PC-9 (cell line): ENCODE measurements around the gene IP6K3. TPM values are rescaled to one million over a fixed set of nuclear protein-coding genes. Genes with fewer than 3 reads are reported as not detected.

Experiments
- BruUV-seq: library from RNA; stranded (reverse); fragments of 400-500 nt; replicated peaks from 2 replicates; lab custom pipeline; 2021; lab: Mats Ljungman, UMichigan
- CTCF ChIA-PET: fragments of 300-600 bp; sonication (Branson Sonifier 250); formaldehyde crosslinking; loops from one replicate; lab custom pipeline; 2022; ENCODE audit warnings: antibody characterized with exemption; lab: Charles Lee
- POLR2A ChIA-PET: fragments of 300-600 bp; sonication (Branson Sonifier 250); formaldehyde crosslinking; loops from one replicate; lab custom pipeline; 2022; ENCODE audit warnings: antibody characterized with exemption; ENCODE audit not compliant: unreplicated experiment; lab: Charles Lee
- DNase-seq, 2 experiments: peaks; one replicate each; pipeline versions ENCODE4 v3.0.0 to v3.0.0-alpha.2; 2015 to 2022; ENCODE audit warnings: mixed read lengths in 1 of 2
- H2AFZ ChIP-seq: fragments of 200-600 bp; sonication (generic); 2 replicates; pipeline ENCODE4 v1.8.1; 2017; ENCODE audit warnings: antibody characterized with exemption
- H3F3A ChIP-seq: fragments of 200-600 bp; sonication (generic); 2 replicates; pipeline ENCODE4 v1.8.1; 2017; ENCODE audit warnings: antibody characterized with exemption, mild to moderate bottlenecking, low read depth; ENCODE audit not compliant: insufficient read depth
- H3K27ac ChIP-seq: fragments of 200-600 bp; sonication (generic); 2 replicates; pipeline ENCODE4 v1.6.1; 2016; ENCODE audit warnings: mixed run types
- H3K27me3 ChIP-seq: fragments of 200-600 bp; sonication (generic); 2 replicates; pipeline ENCODE4 v1.6.1; 2016; ENCODE audit warnings: low read depth, mixed run types; ENCODE audit not compliant: insufficient read depth
- H3K36me3 ChIP-seq: fragments of 200-600 bp; sonication (generic); 2 replicates; pipeline ENCODE4 v1.6.1; 2016; ENCODE audit warnings: low read depth, mixed run types
- H3K4me1 ChIP-seq: fragments of 200-600 bp; sonication (generic); replicated peaks from 2 replicates; pipeline ENCODE4 v1.6.1; 2016; ENCODE audit warnings: mixed run types; ENCODE audit not compliant: insufficient read depth
- H3K4me2 ChIP-seq: fragments of 200-600 bp; sonication (generic); 2 replicates; pipeline ENCODE4 v1.6.1; 2017; ENCODE audit warnings: mixed run types
- H3K4me3 ChIP-seq: fragments of 200-600 bp; sonication (generic); 2 replicates; pipeline ENCODE4 v1.6.1; 2016; ENCODE audit warnings: mixed run types
- H3K79me2 ChIP-seq: fragments of 200-600 bp; sonication (generic); 2 replicates; pipeline ENCODE4 v1.6.1; 2017; ENCODE audit warnings: low read depth, mixed run types
- H3K9me2 ChIP-seq: fragments of 200-600 bp; sonication (generic); 2 replicates; pipeline ENCODE4 v1.8.1; 2017; ENCODE audit warnings: mild to moderate bottlenecking; ENCODE audit not compliant: insufficient read depth
- H3K9me3 ChIP-seq: fragments of 200-600 bp; sonication (generic); 2 replicates; pipeline ENCODE4 v1.8.1; 2016; ENCODE audit warnings: low read depth; ENCODE audit not compliant: insufficient read depth
- H4K20me1 ChIP-seq: fragments of 200-600 bp; sonication (generic); 2 replicates; pipeline ENCODE4 v1.8.1; 2017; ENCODE audit not compliant: insufficient read depth
- CTCF ChIP-seq: fragments of 200-600 bp; sonication (generic); conservative IDR thresholded peaks from 2 replicates; pipeline ENCODE4 v1.6.1; 2017; ENCODE audit warnings: mixed run types, antibody characterized with exemption, mild to moderate bottlenecking, moderate library complexity
- EZH2 ChIP-seq: fragments of 200-600 bp; sonication (generic); IDR thresholded peaks from 2 replicates; pipeline ENCODE4 v1.8.0; 2017; ENCODE audit warnings: antibody characterized with exemption, low read depth
- intact Hi-C: fragments of 100-400 bp; cut with micrococcal nuclease; formaldehyde crosslinking; loops from one replicate; pipeline ENCODE4 v1.10.0; 2022; ENCODE audit not compliant: unreplicated experiment
- total RNA-seq: library from RNA; stranded (reverse); gene quantifications from 2 replicates; pipeline ENCODE4 v1.2.3, GENCODE V29; 2021

IP6K3 gene
- total RNA-seq, 1 experiment from 2014 or later = not detected

GRCh38 chr6:33789550-33789895, 42.8 kb upstream of the IP6K3 start:
- no peak for DNase-seq
- Histone ChIP-seq H3K79me2 (peaks cover 35% of the 10 kb centered on the region), H3K4me2 (peak overlapping the region; percentile 94), H3F3A (peaks cover 11% of the 10 kb centered on the region), H3K36me3 (0 out of 2 replicates have a peak, but pooled peaks cover 7% of the 10 kb centered on the region), H3K27me3 (no peaks in the 10 kb centered on the region), H2AFZ (peak overlapping the region; percentile 95), H3K27ac (no peak overlapping the region; the same call in 1 of the 2 replicates), H3K9me2 (no peaks in the 10 kb centered on the region), H4K20me1 (peaks cover 13% of the 10 kb centered on the region), H3K4me1 (peaks cover 23% of the 10 kb centered on the region), H3K4me3 (peak overlapping the region; percentile 96), H3K9me3 (no peaks in the 10 kb centered on the region)
- TF ChIP-seq EZH2 (no peak), CTCF (no peak)
- BruUV-seq = TSS peak; percentile 58
- CTCF ChIA-PET = no interaction called here
- intact Hi-C loops = loop anchor here (2.0 to 10.0 kb wide), 2 partner anchors 51 to 455 kb away; partner anchors contain the start of gene SMIM29
- POLR2A ChIA-PET = no interaction called here

GRCh38 chr6:33788694-33789549, 42.2 kb upstream of the IP6K3 start, which contains the start of gene LEMD2:
TSS of gene LEMD2 (minus strand) at chr6:33789130. CDS start at chr6:33789116, 14 bp downstream.
- CTCF ChIA-PET = no interaction called here
- TF ChIP-seq EZH2 (no peak), CTCF (no peak)
- POLR2A ChIA-PET = interaction anchor here (0.6 kb wide), 2 partner anchors 18 to 19 kb away, joined by 3 to 4 read pairs; no protein-coding TSS in a partner anchor

GRCh38 chr6:33787954-33788693, 41.4 kb upstream of the IP6K3 start:
- 0 out of 2 replicates have a peak, but pooled peaks cover 12% of the 10 kb centered on the region for H3K36me3 ChIP-seq
- no peaks in the 10 kb centered on the region for H3K27me3 ChIP-seq
- CTCF ChIA-PET = interaction anchor here (0.6 kb wide), 1 partner anchor 9 kb away, joined by 4 read pairs; no protein-coding TSS in a partner anchor
- no peaks in the 10 kb centered on the region for H3K9me3 ChIP-seq
- peak overlapping the region; percentile 96 for H3K4me3 ChIP-seq
- DNase-seq = peak in 1 of 2 experiments; percentile 42
- H3K79me2 ChIP-seq = peaks cover 35% of the 10 kb centered on the region
- peaks cover 13% of the 10 kb centered on the region for H4K20me1 ChIP-seq
- no peaks in the 10 kb centered on the region for H3K9me2 ChIP-seq
- no TSS peak for BruUV-seq
- peaks cover 5% of the 10 kb centered on the region for H3F3A ChIP-seq
- H2AFZ ChIP-seq = peak overlapping the region; percentile 95
- intact Hi-C loops = loop anchor here (2.0 to 10.0 kb wide), 2 partner anchors 53 to 457 kb away; partner anchors contain the start of gene SMIM29
- TF ChIP-seq CTCF = no peak
- no peak for TF ChIP-seq EZH2
- POLR2A ChIA-PET = interaction anchor here (0.6 kb wide), 3 partner anchors 17 to 36 kb away, joined by 3 to 6 read pairs (median 4); no protein-coding TSS in a partner anchor
- peak overlapping the region; percentile 94 for H3K4me2 ChIP-seq
- peaks cover 20% of the 10 kb centered on the region for H3K4me1 ChIP-seq
- H3K27ac ChIP-seq = peak overlapping the region; percentile 57

More at GRCh38 chr6:33788694-33789549, 42.2 kb upstream of the IP6K3 start, which contains the start of gene LEMD2:
- H3K4me1 ChIP-seq = peaks cover 18% of the 10 kb centered on the region
- intact Hi-C loops = loop anchor here (2.0 to 10.0 kb wide), 2 partner anchors 52 to 456 kb away; partner anchors contain the start of gene SMIM29
- H4K20me1 ChIP-seq = peaks cover 13% of the 10 kb centered on the region
- peak; percentile 66 to 93 for DNase-seq
- H3F3A ChIP-seq = peaks cover 5% of the 10 kb centered on the region
- H3K4me3 ChIP-seq = peak within 1 kb of the TSS; percentile 96
- H3K36me3 ChIP-seq = 0 out of 2 replicates have a peak, but pooled peaks cover 9% of the 10 kb centered on the region
- H3K9me3 ChIP-seq = no peaks in the 10 kb centered on the region
- H3K9me2 ChIP-seq = no peaks in the 10 kb centered on the region
- peak within 1 kb of the TSS; percentile 57 for H3K27ac ChIP-seq
- peak within 1 kb of the TSS; percentile 94 for H3K4me2 ChIP-seq
- H2AFZ ChIP-seq = peak within 1 kb of the TSS; percentile 95
- H3K79me2 ChIP-seq = peaks cover 35% of the 10 kb centered on the region
- no peaks in the 10 kb centered on the region for H3K27me3 ChIP-seq
- no TSS peak for BruUV-seq
